GM12878 (cell line): ENCODE data around the gene SPG7. TPM values are rescaled to one million over a fixed set of nuclear protein-coding genes. Genes with fewer than 3 reads are reported as not detected.

ENCODE experiments used
- ATAC-seq: fragments of 200-7000 bp; cut with Tn5 transposase; 3 replicates; pipeline ENCODE4 v1.9.1; 2020; ENCODE audit warnings: mild to moderate bottlenecking, moderate library complexity
- BruUV-seq: library from RNA; stranded (reverse); fragments of 400-500 nt; replicated peaks from 2 replicates; lab custom pipeline; 2021; lab: Mats Ljungman, UMichigan
- CTCF ChIA-PET: fragments of 300-600 bp; sonication (Branson Sonifier 250); formaldehyde crosslinking; extraction: SDS; loops from one replicate; lab custom pipeline; 2021; ENCODE audit warnings: inconsistent platforms; lab: Yijun Ruan, JAX
- POLR2A ChIA-PET: fragments of 350-600 bp; formaldehyde crosslinking; extraction: SDS; loops from one replicate; lab custom pipeline; 2021; ENCODE audit warnings: inconsistent platforms; lab: Charles Lee
- RAD21 ChIA-PET: fragments of 300-600 bp; sonication (Branson Sonifier 250); formaldehyde crosslinking; loops from one replicate; lab custom pipeline; 2023; ENCODE audit warnings: antibody characterized with exemption; ENCODE audit not compliant: unreplicated experiment; lab: Charles Lee
- SMC1A ChIA-PET: fragments of 300-600 bp; sonication (Branson Sonifier 250); formaldehyde crosslinking; loops from one replicate; lab custom pipeline; 2023; ENCODE audit not compliant: unreplicated experiment, uncharacterized antibody; lab: Charles Lee
- DNase-seq: peaks from one replicate; pipeline ENCODE4 v3.0.0-alpha.2; 2011; ENCODE audit warnings: low read depth, low spot score
- FAIRE-seq: peaks from 3 replicates; lab custom pipeline; 2011; peaks lifted over from hg19 to GRCh38; lab: Jason Lieb, UNC
- H2AFZ ChIP-seq: 2 replicates; pipeline ENCODE4 v1.6.0; 2011; ENCODE audit warnings: low read depth, low read length, control low read depth; ENCODE audit not compliant: control insufficient read depth
- H3K27ac ChIP-seq: 2 replicates; pipeline ENCODE4 v1.5.1; 2011; ENCODE audit warnings: control low read depth; ENCODE audit not compliant: control insufficient read depth, insufficient read depth
- H3K27me3 ChIP-seq, 2 experiments: replicated peaks in 1 of 2; 2 replicates each; pipeline versions ENCODE4 v1.6.0 to v1.6.1; 2011; ENCODE audit warnings: low read length in 1 of 2; ENCODE audit not compliant: control insufficient read depth in 2 of 2, insufficient read depth in 2 of 2
- H3K36me3 ChIP-seq, 2 experiments: 2 replicates each; pipeline ENCODE4 v1.5.1; 2011; ENCODE audit warnings: low read length in 1 of 2; ENCODE audit not compliant: control insufficient read depth in 2 of 2, insufficient read depth in 2 of 2
- H3K4me1 ChIP-seq: 2 replicates; pipeline ENCODE4 v1.6.1; 2011; ENCODE audit warnings: mild to moderate bottlenecking, low read length, moderate library complexity, mixed read lengths; ENCODE audit not compliant: control insufficient read depth, insufficient read depth
- H3K4me2 ChIP-seq: 2 replicates; pipeline ENCODE4 v1.6.0; 2011; ENCODE audit warnings: control low read depth; ENCODE audit not compliant: control insufficient read depth, insufficient read depth
- H3K4me3 ChIP-seq: fragments of 200-600 bp; sonication (generic); 2 replicates; pipeline ENCODE4 v1.5.1; 2016
- H3K79me2 ChIP-seq: 2 replicates; pipeline ENCODE4 v1.6.0; 2011; ENCODE audit warnings: low read length; ENCODE audit not compliant: control insufficient read depth, insufficient read depth
- H3K9ac ChIP-seq: 2 replicates; pipeline ENCODE4 v1.8.0; 2011; ENCODE audit warnings: low read length, control low read depth, mixed read lengths; ENCODE audit not compliant: control insufficient read depth, insufficient read depth
- H3K9me3 ChIP-seq: replicated peaks from 3 replicates; pipeline ENCODE4 v1.5.1; 2011; ENCODE audit warnings: mild to moderate bottlenecking, low read length; ENCODE audit not compliant: control insufficient read depth, insufficient read depth
- H4K20me1 ChIP-seq: 2 replicates; pipeline ENCODE4 v1.6.0; 2011; ENCODE audit not compliant: control insufficient read depth, insufficient read depth
- BCL3 ChIP-seq: IDR thresholded peaks from 2 replicates; pipeline ENCODE4 v1.6.1; 2011; ENCODE audit warnings: borderline replicate concordance, low read depth, mild to moderate bottlenecking, moderate library complexity, low read length; ENCODE audit not compliant: insufficient read depth, poor library complexity, severe bottlenecking
- E2F8 ChIP-seq: fragments of 450-650 bp; IDR thresholded peaks from 2 replicates; pipeline ENCODE4 v1.6.1; 2018; ENCODE audit warnings: mild to moderate bottlenecking, low read depth, moderate library complexity; ENCODE audit not compliant: partially characterized antibody
- ELK1 ChIP-seq: IDR thresholded peaks from 2 replicates; pipeline ENCODE4 v1.6.1; 2012; ENCODE audit warnings: low read depth, low read length, improper control_type of control experiment
- MAX ChIP-seq: IDR thresholded peaks from 2 replicates; pipeline ENCODE4 v1.6.1; 2012; ENCODE audit warnings: low read depth, low read length, improper control_type of control experiment
- MTA2 ChIP-seq: fragments of 450-650 bp; IDR thresholded peaks from 2 replicates; pipeline ENCODE4 v1.6.1; 2016; ENCODE audit warnings: low read depth, mild to moderate bottlenecking, moderate library complexity
- MYC ChIP-seq: IDR thresholded peaks from 2 replicates; pipeline ENCODE4 v1.6.1; 2011; ENCODE audit warnings: mild to moderate bottlenecking, low read length, moderate library complexity, inconsistent platforms; ENCODE audit not compliant: insufficient read depth, insufficient replicate concordance, insufficient read length, severe bottlenecking
- NRF1 ChIP-seq: conservative IDR thresholded peaks from 2 replicates; pipeline ENCODE4 v1.6.1; 2011; ENCODE audit warnings: mild to moderate bottlenecking, low read depth, low read length, improper control_type of control experiment
- RAD51 ChIP-seq: fragments of 450-650 bp; IDR thresholded peaks from 2 replicates; pipeline ENCODE4 v1.6.1; 2016; ENCODE audit warnings: moderate library complexity, mild to moderate bottlenecking, inconsistent platforms
- SMAD5 ChIP-seq: IDR thresholded peaks from 2 replicates; pipeline ENCODE4 v1.6.1; 2016; ENCODE audit warnings: antibody characterized with exemption, low read depth
- TCF7 ChIP-seq: IDR thresholded peaks from 2 replicates; pipeline ENCODE4 v1.6.1; 2014; ENCODE audit warnings: antibody characterized with exemption, borderline replicate concordance
- USF2 ChIP-seq: IDR thresholded peaks from 2 replicates; pipeline ENCODE4 v1.6.1; 2011; ENCODE audit warnings: low read depth, low read length, improper control_type of control experiment, borderline replicate concordance
- ZBTB33 ChIP-seq: fragments of 450-650 bp; IDR thresholded peaks from 2 replicates; pipeline ENCODE4 v1.6.1; 2017; ENCODE audit warnings: mild to moderate bottlenecking
- WGBS: methylation state at CpG from one replicate; pipeline ENCODE4 v1.1.6; 2016; ENCODE audit warnings: low lambda C conversion rate; ENCODE audit not compliant: insufficient replicate concordance, insufficient coverage; ENCODE audit errors: missing lambda C conversion rate; 5-methylcytosine and 5-hydroxymethylcytosine counted together
- in situ Hi-C: fragments of 300-500 bp; cut with MboI; formaldehyde crosslinking; loops from 9 replicates; pipeline ENCODE4 v1.14.3; 2018; ENCODE audit warnings: mixed read lengths
- intact Hi-C: fragments of 100-400 bp; cut with micrococcal nuclease; formaldehyde crosslinking; loops from one replicate; pipeline ENCODE4 v1.14.2; 2022; ENCODE audit not compliant: unreplicated experiment
- polyA plus RNA-seq, 11 experiments: library from polyadenylated mRNA; depleted of rRNA in 4 of 11; unstranded in 6 of 11; stranded (reverse) in 5 of 11; fragments of >200 nt; fragmentation: Nextera tagmentation in 4 of 11; fragmentation: Illumina TruSeq in 1 of 11; extraction: Ambion mirVana in 4 of 11; extraction: Trizol in 1 of 11; gene quantifications; 1 replicate in 1 of 11; 2 replicates in 10 of 11; pipeline versions ENCODE4 v1.2.1 to v1.2.3, GENCODE V29; 2011 to 2016; ENCODE audit warnings: inconsistent platforms in 2 of 11, missing spikeins in 2 of 11, low read depth in 1 of 11
- total RNA-seq, 4 experiments: library from RNA; depleted of rRNA in 3 of 4; stranded (reverse); fragments of >200 nt in 3 of 4; fragmentation: Illumina TruSeq in 1 of 4; extraction: Trizol in 1 of 4; gene quantifications; 2 replicates each; pipeline versions ENCODE4 v1.2.1 to v1.2.3, GENCODE V29; 2013 to 2021

Gene SPG7
- total and polyA plus RNA-seq, 10 of the 15 experiments (the other 5 are each of a cell fraction or from before 2014, with no cell fraction given): 5.9 to 75.9 (median 52.5) TPM

- ChIA-PET RAD21 (no interaction called here), CTCF (no interaction called here), SMC1A (no interaction called here)
- in situ Hi-C loops: no loop called here
- BruUV-seq: no TSS peak
- H4K20me1 ChIP-seq: no peaks in the 10 kb centered on the region
- no peak overlapping the region for H3K9ac ChIP-seq
- 96% methylated on average over 31 of the region's 32 CpGs for WGBS
- H3K4me1 ChIP-seq: peaks cover 12% of the 10 kb centered on the region
- H3K27ac ChIP-seq: no peak overlapping the region
- FAIRE-seq: no peak
- no peak for TF ChIP-seq ZBTB33
- TF ChIP-seq NRF1: no peak
- no peak for TF ChIP-seq SMAD5
- no peak for TF ChIP-seq RAD51
- no peak for TF ChIP-seq BCL3
- no peak for TF ChIP-seq TCF7
- no peak for TF ChIP-seq MTA2
- no peak for TF ChIP-seq USF2
- no peak for TF ChIP-seq MYC
- no peak for TF ChIP-seq MAX
- no peak for TF ChIP-seq E2F8
- no peak for TF ChIP-seq ELK1
- TF ChIP-seq, all 136 proteins: peak for 0
- POLR2A ChIA-PET: interaction anchor here (1.0 kb wide), 1 partner anchor 10 kb away, joined by 3 read pairs; no protein-coding TSS in a partner anchor
- DNase-seq (no peak), ATAC-seq (no peak)
- H3K4me3 ChIP-seq: no peak overlapping the region
- no peaks in the 10 kb centered on the region; the same call in 1 of the 2 replicates for H3K79me2 ChIP-seq
- no peaks in the 10 kb centered on the region for H3K27me3 ChIP-seq
- no peak overlapping the region for H2AFZ ChIP-seq
- H3K4me2 ChIP-seq: no peak overlapping the region
- peaks cover 12 to 24% of the 10 kb centered on the region in 2 experiments for H3K36me3 ChIP-seq
- no peaks in the 10 kb centered on the region for H3K9me3 ChIP-seq
- intact Hi-C loops: no loop called here
Measured at GRCh38 chr16:89523680-89524344, 15.6 kb downstream of the SPG7 start.
